ENCODE data around the gene GTPBP4.

DNA sequence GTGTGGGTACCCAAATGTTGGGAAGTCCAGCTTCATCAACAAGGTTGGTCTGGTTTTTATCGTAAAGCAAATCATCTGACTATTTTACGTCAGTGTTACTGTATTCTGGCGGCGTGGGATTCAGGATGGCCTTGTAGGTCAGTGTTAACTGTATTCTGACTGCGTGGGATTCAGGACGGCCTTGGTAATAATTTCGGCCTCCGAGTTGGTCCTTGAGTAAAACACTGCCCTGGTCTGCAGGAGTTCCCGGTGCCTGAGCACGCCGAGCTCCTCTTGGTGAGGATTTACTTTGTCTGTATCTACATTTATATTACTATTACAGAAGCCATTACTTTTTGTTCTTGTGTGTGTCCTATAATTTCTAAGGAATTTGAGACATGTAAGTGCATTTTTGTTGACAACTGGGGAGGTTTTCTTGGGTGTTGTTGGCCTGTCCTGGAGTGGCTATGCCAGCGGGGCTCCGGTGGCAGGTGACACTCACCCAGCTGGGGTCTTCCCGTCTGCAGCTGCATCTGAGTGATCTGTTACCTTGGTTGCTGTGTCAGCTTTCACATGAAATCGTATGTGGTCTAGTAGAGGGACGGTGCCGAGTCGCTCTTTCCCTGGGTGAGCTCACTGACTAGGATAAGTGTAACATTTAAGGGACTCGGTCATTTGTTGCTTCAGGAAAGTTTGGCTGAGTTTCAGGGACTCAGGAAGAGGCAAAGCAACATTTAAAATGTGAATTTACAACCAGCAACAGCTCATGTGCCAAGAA, 9.2 kb downstream of the GTPBP4 start:
- TF ChIP-seq EZH2 (IDR thresholded peaks at IDR 0.05; ENCODE audit: low read length, unreplicated experiment) (no peak), EZH2phosphoT487 (IDR thresholded peaks at IDR 0.05; ENCODE audit: borderline replicate concordance, low read length) (no peak)
- TF ChIP-seq, protein P1, sequence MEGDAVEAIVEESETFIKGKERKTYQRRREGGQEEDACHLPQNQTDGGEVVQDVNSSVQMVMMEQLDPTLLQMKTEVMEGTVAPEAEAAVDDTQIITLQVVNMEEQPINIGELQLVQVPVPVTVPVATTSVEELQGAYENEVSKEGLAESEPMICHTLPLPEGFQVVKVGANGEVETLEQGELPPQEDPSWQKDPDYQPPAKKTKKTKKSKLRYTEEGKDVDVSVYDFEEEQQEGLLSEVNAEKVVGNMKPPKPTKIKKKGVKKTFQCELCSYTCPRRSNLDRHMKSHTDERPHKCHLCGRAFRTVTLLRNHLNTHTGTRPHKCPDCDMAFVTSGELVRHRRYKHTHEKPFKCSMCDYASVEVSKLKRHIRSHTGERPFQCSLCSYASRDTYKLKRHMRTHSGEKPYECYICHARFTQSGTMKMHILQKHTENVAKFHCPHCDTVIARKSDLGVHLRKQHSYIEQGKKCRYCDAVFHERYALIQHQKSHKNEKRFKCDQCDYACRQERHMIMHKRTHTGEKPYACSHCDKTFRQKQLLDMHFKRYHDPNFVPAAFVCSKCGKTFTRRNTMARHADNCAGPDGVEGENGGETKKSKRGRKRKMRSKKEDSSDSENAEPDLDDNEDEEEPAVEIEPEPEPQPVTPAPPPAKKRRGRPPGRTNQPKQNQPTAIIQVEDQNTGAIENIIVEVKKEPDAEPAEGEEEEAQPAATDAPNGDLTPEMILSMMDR (conservative IDR thresholded peaks at IDR 0.05; ENCODE audit: low read depth, low read length): no peak
